Common myeloid progenitor, CD34-positive (primary cell): Measurements from ENCODE around the gene WWP2.
"Not testable (repeated sequence)": the region's sequence is repeated elsewhere in the genome, so short reads cannot be mapped to it uniquely, and the experiment has no call there.

Experiments used
- CTCF ChIA-PET: fragments of 350-600 bp; sonication (Branson Sonifier 250); formaldehyde crosslinking; loops from one replicate; lab custom pipeline; 2021; ENCODE audit warnings: antibody characterized with exemption; lab: Charles Lee
- POLR2A ChIA-PET: fragments of 350-600 bp; sonication (Branson Sonifier 250); formaldehyde crosslinking; loops from one replicate; lab custom pipeline; 2021; ENCODE audit warnings: antibody characterized with exemption; lab: Charles Lee
- DNase-seq, 3 donors: peaks; one replicate each; pipeline versions ENCODE4 v3.0.0 to v3.0.0-alpha.2; 2013
- H3K27ac ChIP-seq, 2 experiments: 1 replicate in 1 of 2; 2 replicates in 1 of 2; pipeline ENCODE4 v1.7.0; 2013; ENCODE audit warnings: inconsistent platforms in 2 of 2, low read length in 2 of 2, mild to moderate bottlenecking in 2 of 2, low read depth in 1 of 2, moderate library complexity in 1 of 2; ENCODE audit not compliant: severe bottlenecking in 2 of 2, insufficient read depth in 1 of 2, poor library complexity in 1 of 2
- H3K27me3 ChIP-seq, 5 experiments: replicated peaks in 2 of 5; 1 replicate in 3 of 5; 2 replicates in 2 of 5; pipeline versions ENCODE4 v1.6.1 to v1.7.0; 2013; ENCODE audit warnings: low read length in 4 of 5, mild to moderate bottlenecking in 2 of 5, moderate library complexity in 2 of 5, inconsistent platforms in 1 of 5; ENCODE audit not compliant: insufficient read depth in 5 of 5, control insufficient read depth in 4 of 5
- H3K36me3 ChIP-seq, 4 experiments: 1 replicate in 2 of 4; 2 replicates in 2 of 4; pipeline versions ENCODE4 v1.6.1 to v1.7.0; 2013; ENCODE audit warnings: low read length in 3 of 4, control low read depth in 1 of 4, mild to moderate bottlenecking in 1 of 4; ENCODE audit not compliant: control insufficient read depth in 4 of 4, insufficient read depth in 4 of 4
- H3K4me1 ChIP-seq, 4 experiments: 1 replicate in 3 of 4; 2 replicates in 1 of 4; pipeline versions ENCODE4 v1.6.1 to v1.7.1; 2013; ENCODE audit warnings: low read length in 3 of 4, mild to moderate bottlenecking in 3 of 4, control low read depth in 1 of 4, inconsistent platforms in 1 of 4, moderate library complexity in 1 of 4; ENCODE audit not compliant: control insufficient read depth in 4 of 4, insufficient read depth in 4 of 4; ENCODE audit errors: control extremely low read depth in 1 of 4
- H3K4me3 ChIP-seq, 7 experiments: 1 replicate in 4 of 7; 2 replicates in 3 of 7; pipeline versions ENCODE4 v1.5.1 to v1.7.0; 2013; ENCODE audit warnings: mild to moderate bottlenecking in 7 of 7, low read length in 6 of 7, moderate library complexity in 6 of 7, inconsistent platforms in 2 of 7, low read depth in 2 of 7, control low read depth in 1 of 7; ENCODE audit not compliant: insufficient read depth in 4 of 7, control insufficient read depth in 1 of 7; ENCODE audit errors: extremely low read depth in 1 of 7
- H3K9me3 ChIP-seq, 5 experiments: 1 replicate in 4 of 5; 2 replicates in 1 of 5; pipeline versions ENCODE4 v1.6.1 to v1.7.1; 2013; ENCODE audit warnings: low read length in 4 of 5, mild to moderate bottlenecking in 2 of 5, inconsistent platforms in 1 of 5, low read depth in 1 of 5, moderate library complexity in 1 of 5; ENCODE audit not compliant: control insufficient read depth in 4 of 5, insufficient read depth in 2 of 5; ENCODE audit errors: control extremely low read depth in 1 of 5
- WGBS: methylation state at CpG from one replicate; pipeline ENCODE4 v1.1.5; 2013; ENCODE audit not compliant: insufficient coverage; 5-methylcytosine and 5-hydroxymethylcytosine counted together

WWP2 gene

GRCh38 chr16:69963312-69963711, 201.2 kb downstream of the WWP2 start:
- no CpG with 5 or more reads among the region's 9 CpGs for whole genome bisulfite sequencing
- H3K27ac ChIP-seq, H3K36me3 ChIP-seq, DNase-seq, CTCF ChIA-PET, H3K4me1 ChIP-seq, POLR2A ChIA-PET, H3K4me3 ChIP-seq, H3K9me3 ChIP-seq, H3K27me3 ChIP-seq: not testable (repeated sequence)

DNA sequence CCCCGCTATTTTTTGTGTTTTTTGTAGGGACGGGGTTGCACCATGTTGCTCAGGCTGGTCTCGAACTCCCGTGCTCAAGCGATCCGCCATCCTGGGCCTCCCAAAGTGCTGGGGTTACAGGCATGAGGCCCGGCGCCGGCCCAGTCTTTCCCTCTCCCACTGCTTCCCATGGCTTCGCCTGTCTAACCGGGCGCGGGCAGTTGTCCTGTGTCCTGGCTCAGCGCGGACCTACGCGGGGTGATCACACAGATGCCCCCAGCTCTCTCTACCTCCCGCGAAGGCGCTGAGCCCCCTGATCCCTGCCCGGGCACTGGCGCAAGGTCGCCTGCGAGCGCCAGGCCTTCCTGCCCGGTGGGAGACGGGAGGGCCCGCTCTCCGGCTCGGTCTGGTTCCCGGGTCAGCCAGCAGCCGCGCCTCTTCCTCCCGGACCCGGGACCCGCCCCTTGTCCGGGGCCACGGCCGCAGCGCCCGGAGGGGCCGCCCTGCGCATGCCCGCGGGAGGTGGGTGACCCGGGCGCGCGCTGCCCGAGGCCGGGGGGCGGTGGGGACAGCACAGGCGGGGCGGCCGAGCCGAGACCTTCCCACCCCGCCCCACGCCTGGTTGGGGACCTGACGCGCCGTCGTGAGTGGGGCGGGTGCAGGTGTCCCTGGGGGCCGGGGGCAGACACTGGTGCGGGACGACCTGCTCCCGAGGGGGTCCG, 203.0 kb downstream of the WWP2 start:
- DNase-seq = peak; percentile 4 to 36 (median 10)
- no CpG with 5 or more reads among the region's 68 CpGs for WGBS
- CTCF ChIA-PET, H3K27ac ChIP-seq, H3K4me1 ChIP-seq, H3K9me3 ChIP-seq, H3K36me3 ChIP-seq, POLR2A ChIA-PET, H3K27me3 ChIP-seq: not testable (repeated sequence)
- peak overlapping the region in 6 of 7 experiments; percentile 32 to 67 (median 50) for H3K4me3 ChIP-seq

- H3K27me3 ChIP-seq, H3K4me1 ChIP-seq, H3K27ac ChIP-seq, H3K9me3 ChIP-seq, POLR2A ChIA-PET, DNase-seq, CTCF ChIA-PET, H3K36me3 ChIP-seq: not testable (repeated sequence)
- H3K4me3 ChIP-seq = peak overlapping the region in 2 of 7 experiments; percentile 66 to 67
- no CpG with 5 or more reads among the region's 24 CpGs for WGBS
These were observed 203.5 kb downstream of the WWP2 start for GRCh38 chr16:69965661-69966054.

GRCh38 chr16:69967688-69968087, 205.6 kb downstream of the WWP2 start:
- H3K4me3 ChIP-seq, H3K36me3 ChIP-seq, POLR2A ChIA-PET, H3K27me3 ChIP-seq, H3K4me1 ChIP-seq, CTCF ChIA-PET, H3K9me3 ChIP-seq, H3K27ac ChIP-seq, DNase-seq: not testable (repeated sequence)
- WGBS = no CpG with 5 or more reads among the region's 5 CpGs

DNA sequence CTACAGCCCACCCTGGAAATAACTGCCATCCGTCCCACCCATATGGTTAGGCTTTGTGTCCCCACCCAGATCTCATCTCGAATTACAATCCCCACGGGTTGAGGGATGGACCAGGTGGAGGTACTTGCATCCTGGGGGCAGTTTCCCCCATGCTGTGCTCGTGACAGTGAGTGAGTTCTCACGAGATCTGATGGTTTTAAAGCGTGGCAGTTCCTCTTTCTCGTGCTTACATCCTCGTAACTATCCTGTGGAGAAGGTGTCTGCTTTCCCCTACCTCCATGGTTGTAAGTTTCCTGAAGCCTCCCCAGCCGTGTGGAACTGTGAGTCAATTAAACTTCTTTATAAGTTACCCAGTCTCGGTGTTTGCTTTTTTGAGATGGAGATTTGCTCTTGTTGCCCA, 206.0 kb downstream of the WWP2 start:
- H3K9me3 ChIP-seq, H3K36me3 ChIP-seq, H3K27ac ChIP-seq, H3K4me1 ChIP-seq, H3K27me3 ChIP-seq, POLR2A ChIA-PET, H3K4me3 ChIP-seq, CTCF ChIA-PET, DNase-seq: not testable (repeated sequence)
- no CpG with 5 or more reads among the region's 10 CpGs for WGBS

- H3K4me3 ChIP-seq, H3K27me3 ChIP-seq, DNase-seq, H3K36me3 ChIP-seq, H3K4me1 ChIP-seq, CTCF ChIA-PET, H3K9me3 ChIP-seq, H3K27ac ChIP-seq, POLR2A ChIA-PET: not testable (repeated sequence)
- no CpG with 5 or more reads among the region's 4 CpGs for WGBS
These were observed 207.5 kb downstream of the WWP2 start for GRCh38 chr16:69969657-69970056.

GRCh38 chr16:69972120-69972519, 210.0 kb downstream of the WWP2 start:
- H3K4me3 ChIP-seq, CTCF ChIA-PET, H3K36me3 ChIP-seq, H3K9me3 ChIP-seq, H3K27me3 ChIP-seq, H3K4me1 ChIP-seq, H3K27ac ChIP-seq, POLR2A ChIA-PET, DNase-seq: not testable (repeated sequence)
- no CpG with 5 or more reads among the region's 7 CpGs for WGBS
